Gastroesophageal sphincter (tissue), 4 donors: Measurements from ENCODE around the gene MET. TPM values are rescaled to one million over a fixed set of nuclear protein-coding genes. Genes with fewer than 3 reads are reported as not detected.

Source experiments
- ATAC-seq: fragments of 150-250 bp; one replicate; pipeline ENCODE4 v1.9.1; 2016; ENCODE audit warnings: mild to moderate bottlenecking, moderate library complexity
- H3K27ac ChIP-seq, 4 donors: fragments of 200-600 bp; sonication (generic) in 3 of 4; 1 replicate in 3 of 4; 2 replicates in 1 of 4; pipeline ENCODE4 v1.5.1; 2016 to 2019
- H3K27me3 ChIP-seq: fragments of 200-600 bp; sonication (generic); one replicate; pipeline ENCODE4 v1.5.1; 2019
- H3K36me3 ChIP-seq, 2 donors: fragments of 200-600 bp; sonication (generic); one replicate each; pipeline ENCODE4 v1.5.1; 2019; ENCODE audit warnings: control low read depth in 1 of 2
- H3K4me1 ChIP-seq, 3 donors: fragments of 200-600 bp; sonication (generic); 1 replicate in 2 of 3; 2 replicates in 1 of 3; pipeline ENCODE4 v1.5.1; 2016 to 2019; ENCODE audit warnings: control low read depth in 2 of 3
- H3K4me3 ChIP-seq, 2 donors: fragments of 200-600 bp; sonication (generic); one replicate each; pipeline ENCODE4 v1.5.1; 2019; ENCODE audit warnings: mild to moderate bottlenecking in 1 of 2, moderate library complexity in 1 of 2
- H3K9me3 ChIP-seq, 3 donors: fragments of 200-600 bp; sonication (generic); one replicate each; pipeline ENCODE4 v1.5.1; 2017 to 2019; ENCODE audit warnings: control low read depth in 2 of 3
- CTCF ChIP-seq, 4 experiments: fragments of 200-600 bp in 2 of 4; fragments of 450-650 bp in 2 of 4; sonication (generic) in 1 of 4; IDR thresholded peaks; one replicate each; pipeline ENCODE4 v1.5.1; 2017 to 2019; ENCODE audit warnings: antibody characterized with exemption in 4 of 4, mild to moderate bottlenecking in 2 of 4, moderate library complexity in 2 of 4
- EP300 ChIP-seq: sonication (generic); formaldehyde crosslinking; IDR thresholded peaks from one replicate; pipeline ENCODE4 v1.6.1; 2017; ENCODE audit warnings: antibody characterized with exemption, mild to moderate bottlenecking
- POLR2A ChIP-seq, 2 donors: fragments of 450-650 bp; IDR thresholded peaks; one replicate each; pipeline ENCODE4 v1.6.1; 2017; ENCODE audit warnings: antibody characterized with exemption in 2 of 2, mild to moderate bottlenecking in 2 of 2, moderate library complexity in 1 of 2
- POLR2AphosphoS5 ChIP-seq: sonication (generic); formaldehyde crosslinking; IDR thresholded peaks from one replicate; pipeline ENCODE4 v1.6.1; 2017; ENCODE audit warnings: antibody characterized with exemption
- WGBS, 2 donors: methylation state at CpG; one replicate each; pipeline ENCODE4 v1.1.5; 2018; ENCODE audit warnings: low coverage in 1 of 2; 5-methylcytosine and 5-hydroxymethylcytosine counted together
- total RNA-seq, 4 donors: library from RNA; depleted of rRNA; stranded (reverse); fragments of >200 nt; gene quantifications; one replicate each; pipeline ENCODE4 v1.1.0, GENCODE V29; 2016

Gene MET
- total RNA-seq, 4 donors from 2014 or later: 5.8 to 27.2 (median 21.3) TPM

- H3K27ac ChIP-seq: no peak overlapping the region
- no peak overlapping the region for H3K4me3 ChIP-seq
- no peaks in the 10 kb centered on the region for H3K27me3 ChIP-seq
- no peaks in the 10 kb centered on the region for H3K9me3 ChIP-seq
- no peaks in the 10 kb centered on the region for H3K36me3 ChIP-seq
- H3K4me1 ChIP-seq: no peaks in the 10 kb centered on the region
- no peak for TF ChIP-seq POLR2A (IDR thresholded peaks at IDR 0.05)
- ATAC-seq: no peak
- 65 to 90% methylated on average over 1 of the region's 1 CpG for whole genome bisulfite sequencing, 2 donors
Observed at GRCh38 chr7:116697152-116697551, 25.2 kb downstream of the MET start.

GRCh38 chr7:116697761-116698160, 25.8 kb downstream of the MET start:
- ATAC-seq: no peak

GRCh38 chr7:116698396-116698795, 26.4 kb downstream of the MET start:
- no peaks in the 10 kb centered on the region for H3K9me3 ChIP-seq
- H3K27me3 ChIP-seq: no peaks in the 10 kb centered on the region
- H3K27ac ChIP-seq: no peak overlapping the region
- no peaks in the 10 kb centered on the region for H3K36me3 ChIP-seq
- no peaks in the 10 kb centered on the region for H3K4me1 ChIP-seq
- H3K4me3 ChIP-seq: no peak overlapping the region
- no peak for ATAC-seq
- WGBS, 2 donors: 63 to 68% methylated on average over 2 of the region's 2 CpGs
- TF ChIP-seq EP300 (no peak), CTCF (IDR thresholded peaks at IDR 0.05) (no peak), POLR2A (IDR thresholded peaks at IDR 0.05) (no peak), POLR2AphosphoS5 (no peak)

More at GRCh38 chr7:116697761-116698160, 25.8 kb downstream of the MET start:
- 67 to 100% methylated on average over 1 of the region's 1 CpG for WGBS, 2 donors
- H3K27me3 ChIP-seq: no peaks in the 10 kb centered on the region
- no peak overlapping the region for H3K4me3 ChIP-seq
- no peaks in the 10 kb centered on the region for H3K36me3 ChIP-seq
- TF ChIP-seq POLR2AphosphoS5 (no peak), POLR2A (IDR thresholded peaks at IDR 0.05) (no peak), CTCF (IDR thresholded peaks at IDR 0.05) (no peak), EP300 (no peak)
- H3K9me3 ChIP-seq: no peaks in the 10 kb centered on the region
- no peak overlapping the region for H3K27ac ChIP-seq
- no peaks in the 10 kb centered on the region for H3K4me1 ChIP-seq

GRCh38 chr7:116698930-116699721, 27.1 kb downstream of the MET start:
- Histone ChIP-seq H3K36me3 (no peaks in the 10 kb centered on the region), H3K4me1 (no peaks in the 10 kb centered on the region), H3K27me3 (no peaks in the 10 kb centered on the region), H3K27ac (no peak overlapping the region), H3K9me3 (no peaks in the 10 kb centered on the region), H3K4me3 (no peak overlapping the region)
- TF ChIP-seq EP300 (no peak), CTCF (IDR thresholded peaks at IDR 0.05) (no peak), POLR2A (IDR thresholded peaks at IDR 0.05) (no peak), POLR2AphosphoS5 (no peak)
- no peak for ATAC-seq
- WGBS, 2 donors: 74 to 86% methylated on average over 5 to 8 of the region's 12 CpGs

- 90 to 94% methylated on average over 5 to 6 of the region's 6 CpGs for WGBS, 2 donors
- Histone ChIP-seq H3K4me1 (no peaks in the 10 kb centered on the region), H3K27me3 (no peaks in the 10 kb centered on the region), H3K9me3 (no peaks in the 10 kb centered on the region), H3K36me3 (no peaks in the 10 kb centered on the region), H3K4me3 (no peak overlapping the region), H3K27ac (no peak overlapping the region)
- ATAC-seq: no peak
- no peak for TF ChIP-seq CTCF (IDR thresholded peaks at IDR 0.05)
- TF ChIP-seq POLR2A (IDR thresholded peaks at IDR 0.05): no peak
- no peak for TF ChIP-seq EP300
Observed at GRCh38 chr7:116699722-116700120, 27.7 kb downstream of the MET start.
